ENCODE results near the gene EGLN3. TPM values are rescaled to one million over a fixed set of nuclear protein-coding genes. Genes with fewer than 3 reads are reported as not detected.

EGLN3 gene
- total and polyA plus RNA-seq, 10 of the 15 experiments (the other 5 are each of a cell fraction or from before 2014, with no cell fraction given) = 0.42 to 8.1 (median 2.0) TPM

DNA sequence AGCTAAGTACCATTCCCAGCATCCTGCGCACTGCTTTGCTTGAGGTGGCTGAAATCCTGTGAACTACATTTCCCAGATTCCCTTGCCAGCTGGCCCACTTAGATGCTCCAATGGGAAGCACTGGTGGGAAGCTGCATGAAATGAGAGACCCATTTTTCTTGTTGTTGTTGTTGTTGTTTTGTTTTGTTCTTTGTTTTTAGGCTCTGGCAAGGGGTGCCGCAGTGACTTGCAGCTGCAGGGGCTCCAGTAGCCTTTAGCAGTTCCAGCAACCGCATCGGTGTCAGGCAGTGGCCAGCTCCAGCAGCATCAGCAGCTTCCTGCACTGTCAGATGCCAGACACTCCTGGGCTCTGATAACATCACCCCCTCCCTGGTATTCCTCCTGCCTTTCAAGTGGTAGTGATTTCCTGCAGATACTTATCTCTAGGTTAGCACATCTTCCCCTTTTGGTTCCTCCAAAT is 8.8 kb upstream of the EGLN3 start:
- peaks cover 15% of the 10 kb centered on the region for H3K4me1 ChIP-seq (ENCODE audit: control insufficient read depth, insufficient read depth, low read length)
- H4K20me1 ChIP-seq (ENCODE audit: control insufficient read depth, insufficient read depth) = no peaks in the 10 kb centered on the region
- 67% methylated on average over 4 of the region's 4 CpGs for WGBS (ENCODE audit: insufficient coverage, insufficient replicate concordance, low lambda C conversion rate, missing lambda C conversion rate)
- no peaks in the 10 kb centered on the region for H3K27me3 ChIP-seq (replicated peaks in 1 of 2; ENCODE audit: control insufficient read depth in 2 of 2, insufficient read depth in 2 of 2, low read length in 1 of 2)
- TF ChIP-seq SIN3A (IDR thresholded peaks at IDR 0.05; ENCODE audit: low read depth, low read length) = no peak
- TF ChIP-seq, protein P1, sequence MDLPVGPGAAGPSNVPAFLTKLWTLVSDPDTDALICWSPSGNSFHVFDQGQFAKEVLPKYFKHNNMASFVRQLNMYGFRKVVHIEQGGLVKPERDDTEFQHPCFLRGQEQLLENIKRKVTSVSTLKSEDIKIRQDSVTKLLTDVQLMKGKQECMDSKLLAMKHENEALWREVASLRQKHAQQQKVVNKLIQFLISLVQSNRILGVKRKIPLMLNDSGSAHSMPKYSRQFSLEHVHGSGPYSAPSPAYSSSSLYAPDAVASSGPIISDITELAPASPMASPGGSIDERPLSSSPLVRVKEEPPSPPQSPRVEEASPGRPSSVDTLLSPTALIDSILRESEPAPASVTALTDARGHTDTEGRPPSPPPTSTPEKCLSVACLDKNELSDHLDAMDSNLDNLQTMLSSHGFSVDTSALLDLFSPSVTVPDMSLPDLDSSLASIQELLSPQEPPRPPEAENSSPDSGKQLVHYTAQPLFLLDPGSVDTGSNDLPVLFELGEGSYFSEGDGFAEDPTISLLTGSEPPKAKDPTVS (IDR thresholded peaks at IDR 0.05; ENCODE audit: low read depth, low read length) = no peak
- TF ChIP-seq IKZF1 (conservative IDR thresholded peaks at IDR 0.05) = 0 out of 2 replicates have a peak, but pooled peaks have one; percentile 31
- TF ChIP-seq STAT1 (conservative IDR thresholded peaks at IDR 0.05) = no peak
- TF ChIP-seq BACH1 (IDR thresholded peaks at IDR 0.05; ENCODE audit: borderline replicate concordance) = no peak
- no peak for TF ChIP-seq BCL11A (IDR thresholded peaks at IDR 0.05; ENCODE audit: low read depth, low read length)
- no peak for DNase-seq (ENCODE audit: low read depth, low spot score)
- no peak overlapping the region for H3K4me3 ChIP-seq
- no peak overlapping the region for H3K27ac ChIP-seq (ENCODE audit: control insufficient read depth, insufficient read depth)
- ChIA-PET CTCF (interaction anchor here (0.5 to 2.9 kb wide), 5 partner anchors 8 to 670 kb away, joined by 4 to 10 read pairs (median 7); no protein-coding TSS in a partner anchor), SMC1A (ENCODE audit: uncharacterized antibody, unreplicated experiment) (interaction anchor here (0.7 to 4.8 kb wide), 17 partner anchors 9 to 138 kb away, joined by 3 to 31 read pairs (median 5); no protein-coding TSS in a partner anchor), POLR2A (interaction anchor here (1.3 to 4.1 kb wide), 3 partner anchors 14 to 98 kb away, joined by 4 to 22 read pairs (median 6); no protein-coding TSS in a partner anchor), RAD21 (ENCODE audit: unreplicated experiment) (interaction anchor here (0.8 to 3.8 kb wide), 7 partner anchors 9 to 138 kb away, joined by 3 to 35 read pairs (median 4); no protein-coding TSS in a partner anchor)
- no peak for ATAC-seq
- H3K79me2 ChIP-seq (ENCODE audit: control insufficient read depth, insufficient read depth, low read length) = no peaks in the 10 kb centered on the region
- no TSS peak for BruUV-seq (replicated peaks)
- H3K4me2 ChIP-seq (ENCODE audit: control insufficient read depth, insufficient read depth) = no peak overlapping the region
- no peak for FAIRE-seq
- H3K36me3 ChIP-seq (ENCODE audit: control insufficient read depth in 2 of 2, insufficient read depth in 2 of 2, low read length in 1 of 2) = no peaks in the 10 kb centered on the region
- no peak overlapping the region for H2AFZ ChIP-seq (ENCODE audit: control insufficient read depth, low read depth, low read length)
- in situ Hi-C loops (cut with MboI) (no loop called here), intact Hi-C loops (cut with micrococcal nuclease; ENCODE audit: unreplicated experiment) (loop anchor here (10.0 kb wide), 1 partner anchor 115 kb away; no protein-coding TSS in a partner anchor)
- H3K9ac ChIP-seq (ENCODE audit: control insufficient read depth, insufficient read depth, low read length) = no peak overlapping the region
- H3K9me3 ChIP-seq (replicated peaks; ENCODE audit: control insufficient read depth, insufficient read depth, low read length) = no peaks in the 10 kb centered on the region; the same call in 2 of the 3 replicates

Measured in GM12878 (cell line).